Activated CD8-positive, alpha-beta memory T cell treated with anti-CD3 and anti-CD28 coated beads, Interleukin-2, amount 10 ng/mL, durations not matched to agents 7 days and 5 days (primary cell): ENCODE results near the gene ATG4B. TPM values are rescaled to one million over a fixed set of nuclear protein-coding genes. Genes with fewer than 3 reads are reported as not detected.

Experiments used
- ATAC-seq: fragments of 150-1000 bp; cut with Tn5 transposase; one replicate; pipeline ENCODE4 v1.10.0; 2021; ENCODE audit warnings: moderate library complexity
- CTCF ChIA-PET: fragments of 350-600 bp; sonication (Branson Sonifier 250); formaldehyde crosslinking; loops from one replicate; lab custom pipeline; 2021; ENCODE audit warnings: antibody characterized with exemption; lab: Charles Lee
- DNase-seq: peaks from one replicate; pipeline ENCODE4 v3.0.0-alpha.2; 2020
- H3K27ac Mint-ChIP-seq: one replicate; pipeline ENCODE4 v1.8.0; 2021; ENCODE audit warnings: mild to moderate bottlenecking, mixed read lengths
- H3K27me3 Mint-ChIP-seq: one replicate; pipeline ENCODE4 v1.8.0; 2021; ENCODE audit warnings: mixed read lengths
- H3K36me3 Mint-ChIP-seq: one replicate; pipeline ENCODE4 v1.8.0; 2021; ENCODE audit warnings: mild to moderate bottlenecking, mixed read lengths
- H3K4me1 Mint-ChIP-seq: one replicate; pipeline ENCODE4 v1.8.0; 2021; ENCODE audit warnings: mixed read lengths
- H3K4me3 Mint-ChIP-seq: one replicate; pipeline ENCODE4 v1.8.0; 2021; ENCODE audit warnings: mild to moderate bottlenecking, moderate library complexity, mixed read lengths
- H3K9me3 Mint-ChIP-seq: one replicate; pipeline ENCODE4 v1.8.0; 2022; ENCODE audit warnings: low read depth, mixed read lengths
- total RNA-seq, 2 experiments: library from RNA; stranded (reverse); gene quantifications; one replicate each; pipeline ENCODE4 v1.2.3, GENCODE V29; 2021

The ATG4B gene
- total RNA-seq, 2 experiments from 2014 or later: 91.4 to 95.3 TPM

- Mint-ChIP-seq H3K27me3 (no peaks in the 10 kb centered on the region), H3K36me3 (peaks cover 47% of the 10 kb centered on the region), H3K4me1 (peaks cover 13% of the 10 kb centered on the region), H3K4me3 (no peak overlapping the region), H3K9me3 (no peaks in the 10 kb centered on the region), H3K27ac (no peak overlapping the region)
- ATAC-seq (no peak), DNase-seq (no peak)
- CTCF ChIA-PET: no interaction called here
Measured at GRCh38 chr2:241680044-241680443, 42.6 kb downstream of the ATG4B start.

- DNase-seq (no peak), ATAC-seq (no peak)
- CTCF ChIA-PET: no interaction called here
- Mint-ChIP-seq H3K27ac (no peak overlapping the region), H3K27me3 (no peaks in the 10 kb centered on the region), H3K36me3 (peaks cover 52% of the 10 kb centered on the region), H3K9me3 (no peaks in the 10 kb centered on the region), H3K4me3 (no peak overlapping the region), H3K4me1 (peaks cover 20% of the 10 kb centered on the region)
Measured at GRCh38 chr2:241680827-241681599, 43.5 kb downstream of the ATG4B start.

- peaks cover 36% of the 10 kb centered on the region for H3K4me1 Mint-ChIP-seq
- no peak for DNase-seq
- H3K4me3 Mint-ChIP-seq: peak overlapping the region; percentile 94
- H3K9me3 Mint-ChIP-seq: no peaks in the 10 kb centered on the region
- H3K27ac Mint-ChIP-seq: peak overlapping the region; percentile 90
- CTCF ChIA-PET: interaction anchor here (1.0 to 7.7 kb wide), 3 partner anchors 15 to 192 kb away, joined by 4 to 78 read pairs (median 6); partner anchors contain the start of gene ING5
- ATAC-seq: peak; percentile 10
- H3K27me3 Mint-ChIP-seq: no peaks in the 10 kb centered on the region
- H3K36me3 Mint-ChIP-seq: peaks cover 32% of the 10 kb centered on the region
Measured at GRCh38 chr2:241686324-241686649, 48.8 kb downstream of the ATG4B start.

- H3K4me3 Mint-ChIP-seq: peak within 1 kb of the TSS; percentile 94
- no peaks in the 10 kb centered on the region for H3K9me3 Mint-ChIP-seq
- peak; percentile 98 for ATAC-seq
- H3K27me3 Mint-ChIP-seq: no peaks in the 10 kb centered on the region
- H3K4me1 Mint-ChIP-seq: peaks cover 36% of the 10 kb centered on the region
- DNase-seq: peak; percentile 97
- H3K27ac Mint-ChIP-seq: peak within 1 kb of the TSS; percentile 96
- peaks cover 27% of the 10 kb centered on the region for H3K36me3 Mint-ChIP-seq
- CTCF ChIA-PET: interaction anchor here (1.0 to 7.7 kb wide), 4 partner anchors 14 to 192 kb away, joined by 4 to 78 read pairs (median 5); partner anchors contain the start of gene ING5
Measured at GRCh38 chr2:241686650-241687425, 49.3 kb downstream of the ATG4B start, which contains the start of gene DTYMK. Gene DTYMK, minus strand, starts transcription at chr2:241686815. Its CDS starts 32 bp downstream, at chr2:241686783.

- Mint-ChIP-seq H3K36me3 (peaks cover 24% of the 10 kb centered on the region), H3K4me1 (peaks cover 26% of the 10 kb centered on the region), H3K4me3 (no peak overlapping the region), H3K27ac (no peak overlapping the region), H3K27me3 (no peaks in the 10 kb centered on the region), H3K9me3 (no peaks in the 10 kb centered on the region)
- no peak for DNase-seq
- CTCF ChIA-PET: interaction anchor here (1.7 to 7.7 kb wide), 2 partner anchors 12 to 189 kb away, joined by 7 to 78 read pairs; partner anchors contain the start of gene ING5
- ATAC-seq: no peak
Measured at GRCh38 chr2:241689306-241689705, 51.8 kb downstream of the ATG4B start.

GRCh38 chr2:241690202-241690717 is 52.8 kb downstream of the ATG4B start:
- Mint-ChIP-seq H3K27me3 (no peaks in the 10 kb centered on the region), H3K27ac (peak overlapping the region; percentile 19), H3K36me3 (peaks cover 22% of the 10 kb centered on the region), H3K4me1 (peaks cover 23% of the 10 kb centered on the region), H3K9me3 (no peaks in the 10 kb centered on the region), H3K4me3 (no peak overlapping the region)
- ATAC-seq (no peak), DNase-seq (no peak)
- CTCF ChIA-PET: interaction anchor here (7.7 kb wide), 1 partner anchor 11 kb away, joined by 78 read pairs; the partner anchor contains the start of gene ING5

GRCh38 chr2:241692448-241692847 is 55.0 kb downstream of the ATG4B start:
- H3K4me1 Mint-ChIP-seq: peaks cover 14% of the 10 kb centered on the region
- H3K9me3 Mint-ChIP-seq: no peaks in the 10 kb centered on the region
- H3K27me3 Mint-ChIP-seq: no peaks in the 10 kb centered on the region
- H3K27ac Mint-ChIP-seq: no peak overlapping the region
- ATAC-seq: no peak
- CTCF ChIA-PET: interaction anchor here (7.7 kb wide), 1 partner anchor 8 kb away, joined by 78 read pairs; the partner anchor contains the start of gene ING5
- DNase-seq: no peak
- H3K36me3 Mint-ChIP-seq: peaks cover 18% of the 10 kb centered on the region
- no peak overlapping the region for H3K4me3 Mint-ChIP-seq

- Mint-ChIP-seq H3K4me3 (no peak overlapping the region), H3K36me3 (peaks cover 16% of the 10 kb centered on the region), H3K9me3 (no peaks in the 10 kb centered on the region), H3K27me3 (no peaks in the 10 kb centered on the region), H3K4me1 (peaks cover 11% of the 10 kb centered on the region), H3K27ac (no peak overlapping the region)
- DNase-seq: no peak
- CTCF ChIA-PET: interaction anchor here (0.6 kb wide), 1 partner anchor 177 kb away, joined by 6 read pairs; no protein-coding TSS in a partner anchor
- no peak for ATAC-seq
Measured at GRCh38 chr2:241695651-241696050, 58.2 kb downstream of the ATG4B start.

- no peak for ATAC-seq
- CTCF ChIA-PET: interaction anchor here (1.2 to 8.1 kb wide), 6 partner anchors 11 to 178 kb away, joined by 3 to 78 read pairs (median 9); partner anchors contain the start of genes D2HGDH and DTYMK
- H3K27ac Mint-ChIP-seq: peak overlapping the region; percentile 82
- H3K27me3 Mint-ChIP-seq: no peaks in the 10 kb centered on the region
- peaks cover 22% of the 10 kb centered on the region for H3K4me1 Mint-ChIP-seq
- peaks cover 9% of the 10 kb centered on the region for H3K36me3 Mint-ChIP-seq
- peak overlapping the region; percentile 77 for H3K4me3 Mint-ChIP-seq
- DNase-seq: no peak
- H3K9me3 Mint-ChIP-seq: no peaks in the 10 kb centered on the region
Measured at GRCh38 chr2:241701149-241701398, 63.6 kb downstream of the ATG4B start.

GRCh38 chr2:241701399-241702154 is 64.1 kb downstream of the ATG4B start, which contains the start of gene ING5:
Gene ING5, plus strand, starts transcription at chr2:241702039. Its CDS starts 27 bp downstream, at chr2:241702066.
- Mint-ChIP-seq H3K9me3 (no peaks in the 10 kb centered on the region), H3K4me3 (peak within 1 kb of the TSS; percentile 77), H3K27me3 (no peaks in the 10 kb centered on the region), H3K4me1 (peaks cover 22% of the 10 kb centered on the region), H3K36me3 (peaks cover 13% of the 10 kb centered on the region), H3K27ac (peak within 1 kb of the TSS; percentile 82)
- CTCF ChIA-PET: interaction anchor here (1.0 to 8.1 kb wide), 16 partner anchors 11 to 386 kb away, joined by 3 to 78 read pairs (median 6); partner anchors contain the start of genes ATG4B, D2HGDH, DTYMK and HDLBP
- ATAC-seq (peak; percentile 69), DNase-seq (peak; percentile 95)

GRCh38 chr2:241702155-241703031 is 64.9 kb downstream of the ATG4B start:
- H3K4me1 Mint-ChIP-seq: peaks cover 22% of the 10 kb centered on the region
- H3K27ac Mint-ChIP-seq: peak overlapping the region; percentile 69
- H3K9me3 Mint-ChIP-seq: no peaks in the 10 kb centered on the region
- ATAC-seq (peak; percentile 77), DNase-seq (peak; percentile 92)
- H3K4me3 Mint-ChIP-seq: peak overlapping the region; percentile 77
- H3K36me3 Mint-ChIP-seq: peaks cover 20% of the 10 kb centered on the region
- H3K27me3 Mint-ChIP-seq: no peaks in the 10 kb centered on the region
- CTCF ChIA-PET: interaction anchor here (1.0 to 8.1 kb wide), 17 partner anchors 10 to 387 kb away, joined by 3 to 78 read pairs (median 5); partner anchors contain the start of genes ATG4B, D2HGDH, DTYMK and HDLBP
